OCI-LY3 (cell line): ENCODE data around the gene GTF3C2.

Experiments used
- H2AFZ ChIP-seq: fragments of 200-600, 300-600 bp; shearing (Covaris generic); 2 replicates; pipeline ENCODE4 v1.6.0; 2014; ENCODE audit warnings: antibody characterized with exemption, low read depth, low read length
- H3K27ac ChIP-seq: fragments of 200-600, 300-600 bp; sonication (generic); 2 replicates; pipeline ENCODE4 v1.5.1; 2014; ENCODE audit warnings: mild to moderate bottlenecking, low read length, moderate library complexity, mixed read lengths
- H3K27me3 ChIP-seq: fragments of 200-600, 300-600 bp; sonication (generic); 2 replicates; pipeline ENCODE4 v1.6.1; 2014; ENCODE audit warnings: low read depth, low read length, mixed read lengths
- H3K36me3 ChIP-seq: fragments of 200-600, 300-600 bp; sonication (generic); replicated peaks from 2 replicates; pipeline ENCODE3; 2014; ENCODE audit warnings: low read depth, low read length, mixed read lengths
- H3K4me1 ChIP-seq: fragments of 300-600, 200-600 bp; sonication (generic); 2 replicates; pipeline ENCODE4 v1.6.1; 2014; ENCODE audit warnings: low read length, mixed read lengths
- H3K4me2 ChIP-seq: fragments of 200-600, 300-600 bp; sonication (generic); 2 replicates; pipeline ENCODE4 v1.6.1; 2014; ENCODE audit warnings: low read length, mixed read lengths
- H3K4me3 ChIP-seq: fragments of 300-600, 200-600 bp; sonication (generic); 2 replicates; pipeline ENCODE4 v1.5.1; 2014; ENCODE audit warnings: antibody characterized with exemption, mild to moderate bottlenecking, low read length, moderate library complexity
- H3K79me2 ChIP-seq: fragments of 300-600, 200-600 bp; shearing (Covaris generic); 2 replicates; pipeline ENCODE4 v1.6.1; 2014; ENCODE audit warnings: mild to moderate bottlenecking, low read length, mixed read lengths
- H3K9ac ChIP-seq: fragments of 300-600, 200-600 bp; shearing (Covaris generic); 2 replicates; pipeline ENCODE4 v1.6.0; 2014; ENCODE audit warnings: mild to moderate bottlenecking, low read length, moderate library complexity
- H3K9me3 ChIP-seq: fragments of 200-600, 300-600 bp; shearing (Covaris generic); 2 replicates; pipeline ENCODE4 v1.6.1; 2014; ENCODE audit warnings: low read length, mixed read lengths; ENCODE audit not compliant: insufficient read depth
- H4K20me1 ChIP-seq: fragments of 200-600, 300-600 bp; sonication (generic); 2 replicates; pipeline ENCODE4 v1.6.1; 2016; ENCODE audit warnings: low read length, mixed read lengths; ENCODE audit not compliant: insufficient read depth
- CTCF ChIP-seq: fragments of 200-600, 300-600 bp; sonication (generic); IDR thresholded peaks from 2 replicates; pipeline ENCODE4 v1.5.1; 2014; ENCODE audit warnings: antibody characterized with exemption, low read length, low read depth
- EZH2phosphoT487 ChIP-seq: fragments of 200-600 bp; shearing (Covaris generic); IDR thresholded peaks from 2 replicates; pipeline ENCODE4 v1.6.1; 2018; ENCODE audit warnings: antibody characterized with exemption, mixed run types, low read depth

Gene GTF3C2

GRCh38 chr2:27390822-27391679, 34.5 kb upstream of the GTF3C2 start:
- Histone ChIP-seq H4K20me1 (peaks cover 49% of the 10 kb centered on the region), H3K27me3 (no peaks in the 10 kb centered on the region), H3K79me2 (peaks cover 94% of the 10 kb centered on the region), H3K9me3 (no peaks in the 10 kb centered on the region), H3K9ac (no peak overlapping the region), H3K4me1 (no peaks in the 10 kb centered on the region), H2AFZ (no peak overlapping the region), H3K4me3 (no peak overlapping the region), H3K27ac (no peak overlapping the region), H3K4me2 (no peak overlapping the region), H3K36me3 (peaks cover 18% of the 10 kb centered on the region)
- TF ChIP-seq EZH2phosphoT487: no peak
- TF ChIP-seq CTCF: no peak

- Histone ChIP-seq H2AFZ (no peak overlapping the region), H4K20me1 (no peaks in the 10 kb centered on the region), H3K27ac (no peak overlapping the region), H3K36me3 (peaks cover 74% of the 10 kb centered on the region), H3K27me3 (no peaks in the 10 kb centered on the region), H3K79me2 (peaks cover 23% of the 10 kb centered on the region), H3K9me3 (no peaks in the 10 kb centered on the region), H3K4me3 (no peak overlapping the region), H3K9ac (no peak overlapping the region), H3K4me1 (peaks cover 18% of the 10 kb centered on the region), H3K4me2 (no peak overlapping the region)
- TF ChIP-seq EZH2phosphoT487 (no peak), CTCF (no peak)
Measured at GRCh38 chr2:27381577-27382181, 25.1 kb upstream of the GTF3C2 start.

- Histone ChIP-seq H3K4me2 (peak within 1 kb of the TSS; percentile 97), H4K20me1 (no peaks in the 10 kb centered on the region), H3K9me3 (no peaks in the 10 kb centered on the region), H2AFZ (0 out of 2 replicates have a peak within 1 kb of the TSS, but pooled peaks have one; percentile 41), H3K9ac (peak within 1 kb of the TSS; percentile 68), H3K36me3 (peaks cover 76% of the 10 kb centered on the region), H3K79me2 (peaks cover 19% of the 10 kb centered on the region), H3K27me3 (no peaks in the 10 kb centered on the region), H3K4me1 (peaks cover 18% of the 10 kb centered on the region), H3K27ac (peak within 1 kb of the TSS; percentile 58), H3K4me3 (peak within 1 kb of the TSS; percentile 91)
- no peak for TF ChIP-seq CTCF
Measured at GRCh38 chr2:27380626-27381545, 24.3 kb upstream of the GTF3C2 start, which contains the start of gene ZNF513. ZNF513 (minus strand) TSS chr2:27380734; CDS start chr2:27380526, 208 bp downstream.
